ENCODE results near the gene RERE.
A peak's percentile ranks its signal among the peaks of the same experiment; 100 is the strongest.

Gene RERE

DNA sequence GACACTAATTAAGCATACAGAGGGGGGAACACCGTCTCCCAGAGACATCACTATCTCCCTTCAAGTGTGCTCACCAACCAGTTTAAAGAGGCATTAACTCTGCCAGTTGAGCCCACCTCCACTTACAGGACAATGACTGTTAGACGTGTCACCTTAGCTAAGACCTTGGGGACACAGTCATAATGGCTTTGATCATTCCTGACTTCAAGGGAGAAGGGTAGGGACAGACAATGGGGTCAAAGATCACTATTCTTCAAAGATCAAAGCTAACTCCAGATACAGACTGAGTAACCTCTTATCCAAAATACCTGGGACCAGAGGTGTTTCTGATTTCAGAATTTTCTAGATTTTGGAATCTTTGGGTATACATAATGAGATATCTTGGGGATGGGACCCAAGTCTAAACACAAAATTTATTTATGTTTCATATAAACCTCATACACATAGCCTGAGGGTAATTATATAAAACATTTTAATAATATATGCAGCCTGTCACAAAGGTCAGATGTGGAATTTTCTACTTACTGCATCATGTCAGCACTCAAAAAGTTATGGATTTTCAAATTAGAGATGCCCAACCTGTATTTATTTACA is 253.4 kb downstream of the RERE start:
- no peak for DNase-seq

DNA sequence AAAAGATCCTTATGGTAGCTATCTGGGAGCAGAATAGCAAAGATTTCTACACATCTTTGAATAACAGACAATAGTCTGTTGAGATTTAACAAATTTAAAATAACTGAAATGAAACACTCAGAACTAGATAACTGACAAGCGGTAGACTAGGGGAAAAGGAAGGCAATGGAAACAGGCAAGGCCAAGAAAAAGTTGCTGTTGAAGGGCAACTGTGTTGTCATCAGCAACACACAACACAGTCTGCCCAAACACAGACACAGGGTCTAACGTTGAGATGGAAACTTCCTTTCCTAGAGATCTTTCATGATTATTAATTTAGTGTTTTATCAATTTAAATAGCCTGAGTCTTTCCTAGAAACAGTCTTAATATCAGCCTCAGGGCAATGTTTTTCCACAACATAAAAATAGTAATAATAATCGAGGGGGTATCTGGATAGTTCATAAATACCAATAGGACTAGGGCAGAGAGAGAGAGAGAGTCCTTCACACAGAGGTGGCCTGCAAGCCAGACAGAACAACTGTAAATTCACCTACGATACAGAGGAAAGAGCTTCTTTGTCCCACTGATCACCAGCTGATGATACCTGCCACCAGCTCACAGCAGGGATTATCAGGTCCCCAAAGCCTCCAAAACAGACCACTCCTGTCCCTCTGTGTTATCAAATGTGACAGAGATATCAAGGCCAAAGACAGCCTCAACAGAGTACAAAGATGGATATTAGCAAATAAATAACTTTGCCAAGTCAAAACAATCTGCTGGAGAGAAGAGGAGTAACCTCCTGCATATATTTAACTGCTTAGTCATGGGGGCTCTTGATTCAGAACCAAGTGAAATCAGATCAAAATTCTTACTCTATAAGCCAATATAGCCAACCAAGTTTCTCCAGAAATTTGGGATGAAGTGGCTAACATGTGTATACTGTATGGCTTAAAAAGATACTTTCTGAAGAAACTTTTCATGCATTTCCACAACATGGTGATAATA is 254.3 kb downstream of the RERE start:
- no peak for DNase-seq

- DNase-seq, result no peak
These were observed 255.2 kb downstream of the RERE start for GRCh38 chr1:8562222-8562621.

DNA sequence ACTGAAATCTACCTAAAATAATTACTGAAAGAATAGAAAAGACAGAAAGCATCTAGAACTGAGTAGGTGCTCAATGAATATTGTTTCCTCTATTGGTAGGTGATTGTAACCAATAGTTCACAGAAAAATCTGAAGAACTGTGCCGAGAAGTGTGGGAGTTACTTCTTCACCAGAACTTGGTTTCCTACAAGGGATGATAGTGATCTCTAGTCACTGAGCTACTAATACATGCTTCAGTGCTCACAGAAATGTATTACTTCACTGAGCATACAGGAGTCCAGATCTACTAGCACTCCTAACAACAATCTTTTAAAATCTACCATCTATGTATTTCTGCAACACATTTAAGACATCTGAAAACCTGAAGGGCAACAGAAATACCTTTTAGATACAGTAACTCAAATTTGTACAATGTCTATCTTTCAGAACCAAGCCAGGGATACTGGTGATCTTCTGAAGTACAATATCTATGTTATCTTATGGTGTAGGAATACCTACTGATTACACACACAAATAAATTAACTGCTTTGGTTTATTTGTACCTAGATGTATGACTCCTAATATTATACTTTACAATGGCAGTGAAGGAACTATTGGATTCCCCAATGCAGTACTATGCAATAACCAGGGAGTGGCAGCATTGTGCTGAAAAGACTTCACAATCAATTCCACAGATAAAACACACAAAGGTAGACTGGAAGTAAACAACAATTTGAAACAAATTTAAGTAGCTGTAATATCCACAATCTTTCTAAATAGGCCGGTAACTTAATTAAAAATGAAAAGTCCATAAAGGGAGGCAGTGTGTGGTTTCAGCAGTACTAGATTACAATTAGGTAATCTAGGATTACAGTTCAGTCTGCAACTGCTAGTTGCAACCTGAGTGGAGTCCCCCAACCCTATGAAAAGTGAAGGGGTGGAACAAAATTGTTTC is 256.6 kb downstream of the RERE start:
- DNase-seq, result no peak

DNA sequence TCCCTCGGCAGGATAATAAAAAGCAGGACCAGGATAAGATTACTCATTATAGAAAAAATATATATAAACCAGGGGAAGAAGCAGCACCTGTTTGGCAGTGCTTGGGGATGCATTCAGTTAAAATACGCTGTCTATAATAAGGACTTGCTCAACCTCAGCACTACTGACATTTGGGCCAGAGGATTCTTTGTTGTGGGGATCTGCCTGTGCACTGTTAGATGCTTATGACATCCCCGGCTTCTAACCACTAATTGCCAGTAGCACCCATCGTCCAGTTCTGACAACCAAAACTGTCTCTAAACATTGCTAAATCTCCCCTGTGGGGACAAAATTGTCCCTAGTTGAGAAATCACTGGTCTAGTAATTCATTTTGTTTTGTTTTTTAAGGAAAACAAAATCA is 257.4 kb downstream of the RERE start:
- DNase-seq, result no peak

GRCh38 chr1:8555582-8555981 is 261.9 kb downstream of the RERE start:
- DNase-seq, result no peak

- no peak for DNase-seq
These were observed 262.4 kb downstream of the RERE start for GRCh38 chr1:8554956-8555534.

- no peak for DNase-seq
These were observed 264.5 kb downstream of the RERE start for GRCh38 chr1:8552820-8553397.

GRCh38 chr1:8551613-8552489 is 265.6 kb downstream of the RERE start:
- DNase-seq, result no peak

DNA sequence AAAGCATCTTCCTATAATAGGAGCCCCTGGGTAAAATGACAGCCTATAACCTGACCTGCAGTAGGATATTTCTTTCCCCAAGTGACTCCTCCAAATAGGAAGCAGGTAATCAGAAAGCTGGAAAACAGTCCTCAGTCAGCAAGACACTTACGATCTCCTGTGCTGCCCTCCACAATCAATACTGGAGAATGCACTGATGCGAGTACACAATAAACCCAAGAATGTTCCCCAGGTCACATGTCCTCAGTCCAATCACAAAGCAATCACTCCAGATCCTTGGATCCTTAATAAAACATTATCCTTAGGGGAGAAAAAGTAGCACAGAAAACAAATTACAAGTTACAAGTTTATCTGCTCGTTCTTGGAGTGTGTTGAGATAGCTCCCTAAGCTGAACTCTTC is 266.4 kb downstream of the RERE start:
- DNase-seq, result peak; percentile 20

GRCh38 chr1:8547791-8548190 is 269.6 kb downstream of the RERE start:
- DNase-seq, result no peak

- DNase-seq, result no peak
These were observed 272.4 kb downstream of the RERE start for GRCh38 chr1:8545078-8545477.

DNA sequence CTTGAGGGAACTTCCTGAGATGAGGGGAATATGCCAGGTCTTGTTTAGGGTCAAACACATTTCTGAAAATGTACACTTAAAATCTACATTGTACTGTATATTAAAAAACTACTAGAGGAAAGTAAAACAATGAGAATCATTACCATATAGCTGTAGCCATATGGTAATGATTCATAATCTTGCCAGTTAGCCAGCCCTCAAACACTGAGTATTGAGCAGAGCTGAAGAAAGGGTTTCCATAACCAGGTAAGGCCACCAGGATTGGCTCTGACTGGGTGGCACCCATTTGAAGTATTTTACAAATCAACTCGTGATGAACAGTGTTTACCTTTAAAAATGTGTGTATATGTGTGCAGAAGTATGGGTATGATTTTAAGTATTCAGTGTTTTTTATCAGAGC is 272.8 kb downstream of the RERE start:
- DNase-seq, result no peak

GRCh38 chr1:8543965-8544364 is 273.5 kb downstream of the RERE start:
- DNase-seq, result no peak

- DNase-seq, result no peak
These were observed 275.4 kb downstream of the RERE start for GRCh38 chr1:8541961-8542521.

- no peak for DNase-seq
These were observed 276.5 kb downstream of the RERE start for GRCh38 chr1:8540971-8541370.

DNA sequence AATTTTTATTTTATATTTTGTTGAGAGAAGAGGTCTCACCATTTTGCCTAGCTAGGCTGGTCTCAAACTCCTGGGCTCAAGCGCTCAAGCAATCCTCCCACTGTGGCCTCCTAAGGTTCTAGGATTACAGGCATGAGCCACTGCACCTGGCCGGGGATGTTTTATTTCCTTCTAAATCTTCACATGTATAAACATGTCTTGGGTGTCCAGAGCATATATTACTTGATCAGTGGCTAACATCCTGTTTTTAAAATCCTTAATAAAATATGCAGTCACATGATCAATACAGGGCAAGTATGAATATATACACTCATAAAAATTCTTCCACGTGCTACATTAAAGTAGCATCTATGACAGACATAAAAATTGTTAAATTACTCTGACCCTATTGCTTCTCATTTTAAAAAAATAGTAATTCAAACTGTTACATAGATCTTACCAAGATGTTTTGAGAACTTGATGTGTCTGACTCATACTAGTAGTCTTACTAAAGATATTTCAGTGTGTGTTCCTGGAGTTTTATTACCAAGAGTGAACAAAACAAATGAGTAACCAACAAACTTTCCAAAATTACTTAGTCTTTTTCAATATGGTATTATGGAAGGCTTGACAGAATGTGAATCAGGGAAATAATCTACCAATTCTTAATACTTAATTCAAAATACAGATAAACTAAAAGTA is 277.0 kb downstream of the RERE start:
- no peak for DNase-seq

- no peak for DNase-seq
These were observed 277.8 kb downstream of the RERE start for GRCh38 chr1:8539683-8540082.

- no peak for DNase-seq
These were observed 278.9 kb downstream of the RERE start for GRCh38 chr1:8538502-8538901.

DNA sequence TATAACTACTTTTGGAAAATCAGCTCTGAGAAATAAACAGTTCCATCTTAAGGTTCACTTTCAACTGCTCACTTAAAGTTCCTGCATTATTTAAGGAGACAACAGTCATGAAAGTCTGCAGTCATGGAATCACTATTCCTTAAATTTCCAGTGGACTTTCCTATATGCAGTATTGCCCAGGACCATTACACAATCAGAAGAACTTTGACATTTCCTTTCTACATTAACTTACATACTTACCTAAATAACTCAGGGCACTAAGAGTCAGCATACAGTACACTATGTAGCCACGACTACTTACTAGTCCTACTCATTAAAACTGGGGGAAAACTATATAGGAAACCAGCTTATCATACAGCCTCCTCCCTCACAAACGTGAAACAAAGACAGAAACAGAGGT is 279.4 kb downstream of the RERE start:
- no peak for DNase-seq

GRCh38 chr1:8536515-8536914 is 280.9 kb downstream of the RERE start:
- DNase-seq, result no peak
